SK-N-SH (cell line): ENCODE data around the gene PUM1. TPM values are rescaled to one million over a fixed set of nuclear protein-coding genes. Genes with fewer than 3 reads are reported as not detected.
A peak's percentile ranks its signal among the peaks of the same experiment; 100 is the strongest.

ENCODE experiments used
- CTCF ChIA-PET: fragments of 300-600, 350-600 bp; formaldehyde crosslinking; extraction: SDS; loops from one replicate; lab custom pipeline; 2021; lab: Yijun Ruan, JAX
- POLR2A ChIA-PET: fragments of 350-600 bp; sonication (Branson Sonifier 250); formaldehyde crosslinking; extraction: SDS; loops from one replicate; lab custom pipeline; 2020; ENCODE audit warnings: antibody characterized with exemption, inconsistent platforms; lab: Yijun Ruan, JAX
- DNase-seq: peaks from one replicate; pipeline ENCODE4 v3.0.0; 2012
- H2AFZ ChIP-seq: fragments of 200-600 bp; sonication (generic); 2 replicates; pipeline ENCODE4 v1.8.1; 2016; ENCODE audit warnings: antibody characterized with exemption, mild to moderate bottlenecking, low read depth
- H3F3A ChIP-seq: fragments of 200-600 bp; sonication (generic); replicated peaks from 2 replicates; pipeline ENCODE3; 2016; ENCODE audit warnings: antibody characterized with exemption, mild to moderate bottlenecking; ENCODE audit not compliant: insufficient read depth
- H3K27ac ChIP-seq, 2 experiments: fragments of 200-500 bp in 1 of 2; fragments of 200-600 bp in 1 of 2; sonication (Bioruptor generic) in 1 of 2; sonication (generic), shearing (Covaris generic) in 1 of 2; 2 replicates each; pipeline versions ENCODE4 v1.5.1 to v1.6.1; 2014 to 2016; ENCODE audit warnings: low read depth in 2 of 2, inconsistent platforms in 1 of 2, low read length in 1 of 2, mild to moderate bottlenecking in 1 of 2, mixed read lengths in 1 of 2
- H3K27me3 ChIP-seq: fragments of 200-600 bp; sonication (generic), shearing (Covaris generic); 2 replicates; pipeline ENCODE4 v1.6.1; 2016; ENCODE audit warnings: mixed run types; ENCODE audit not compliant: insufficient read depth
- H3K36me3 ChIP-seq, 2 experiments: fragments of 200-500 bp in 1 of 2; fragments of 200-600 bp in 1 of 2; sonication (Bioruptor generic) in 1 of 2; sonication (generic) in 1 of 2; replicated peaks in 1 of 2; 2 replicates each; pipeline versions ENCODE3 to v1.5.1; 2014 to 2016; ENCODE audit warnings: low read length in 1 of 2, mild to moderate bottlenecking in 1 of 2; ENCODE audit not compliant: insufficient read depth in 2 of 2, control insufficient read depth in 1 of 2
- H3K4me1 ChIP-seq, 2 experiments: fragments of 200-500 bp in 1 of 2; fragments of 200-600 bp in 1 of 2; sonication (Bioruptor generic) in 1 of 2; sonication (generic), shearing (Covaris generic) in 1 of 2; 2 replicates each; pipeline versions ENCODE4 v1.5.1 to v1.6.1; 2014 to 2016; ENCODE audit warnings: low read depth in 1 of 2, low read length in 1 of 2, mixed run types in 1 of 2; ENCODE audit not compliant: insufficient read depth in 2 of 2, control insufficient read depth in 1 of 2
- H3K4me2 ChIP-seq: fragments of 200-600 bp; sonication (generic), shearing (Covaris generic); 2 replicates; pipeline ENCODE4 v1.6.1; 2017; ENCODE audit warnings: mixed run types
- H3K4me3 ChIP-seq, 2 experiments: fragments of 200-500 bp in 1 of 2; fragments of 200-600 bp in 1 of 2; sonication (Bioruptor generic) in 1 of 2; sonication (generic), shearing (Covaris generic) in 1 of 2; 2 replicates each; pipeline versions ENCODE4 v1.5.1 to v1.8.1; 2014 to 2016; ENCODE audit warnings: low read depth in 2 of 2, inconsistent platforms in 1 of 2, low read length in 1 of 2, mild to moderate bottlenecking in 1 of 2, mixed read lengths in 1 of 2, moderate library complexity in 1 of 2
- H3K79me2 ChIP-seq: fragments of 200-600 bp; sonication (generic); 2 replicates; pipeline ENCODE4 v1.8.1; 2017; ENCODE audit warnings: mild to moderate bottlenecking; ENCODE audit not compliant: insufficient read depth
- H3K9ac ChIP-seq: fragments of 200-600 bp; sonication (generic); 2 replicates; pipeline ENCODE4 v1.6.1; 2017; ENCODE audit warnings: mixed run types
- H3K9me2 ChIP-seq: fragments of 200-600 bp; sonication (generic); 2 replicates; pipeline ENCODE4 v1.6.1; 2017; ENCODE audit warnings: mixed run types
- H3K9me3 ChIP-seq: fragments of 200-600 bp; sonication (generic); 2 replicates; pipeline ENCODE4 v1.6.1; 2017; ENCODE audit warnings: mixed run types, mild to moderate bottlenecking, moderate library complexity
- H4K20me1 ChIP-seq: fragments of 200-600 bp; sonication (generic); 2 replicates; pipeline ENCODE4 v1.6.1; 2017; ENCODE audit warnings: mild to moderate bottlenecking, mixed run types; ENCODE audit not compliant: insufficient read depth
- CHD2 ChIP-seq: fragments of 150-350 bp; IDR thresholded peaks from 2 replicates; pipeline ENCODE4 v1.6.1; 2018; ENCODE audit warnings: low read length; ENCODE audit not compliant: partially characterized antibody
- EP300 ChIP-seq, 2 experiments: IDR thresholded peaks; 2 replicates each; pipeline versions ENCODE4 v1.4.0 to v1.6.1; 2012; ENCODE audit warnings: borderline replicate concordance in 1 of 2, low read depth in 1 of 2, low read length in 1 of 2
- FOSL2 ChIP-seq: IDR thresholded peaks from 2 replicates; pipeline ENCODE4 v1.4.0; 2012; ENCODE audit warnings: low read depth, mild to moderate bottlenecking, moderate library complexity, borderline replicate concordance
- FOXM1 ChIP-seq: IDR thresholded peaks from 2 replicates; pipeline ENCODE4 v1.4.0; 2012; ENCODE audit warnings: low read depth, mild to moderate bottlenecking
- MEF2A ChIP-seq: IDR thresholded peaks from 2 replicates; pipeline ENCODE4 v1.4.0; 2012; ENCODE audit warnings: low read depth, borderline replicate concordance
- NRF1 ChIP-seq: IDR thresholded peaks from 2 replicates; pipeline ENCODE4 v1.6.1; 2012; ENCODE audit warnings: low read depth, mild to moderate bottlenecking, low read length
- POLR2AphosphoS5 ChIP-seq: IDR thresholded peaks from 2 replicates; pipeline ENCODE4 v1.6.1; 2012; ENCODE audit warnings: low read depth, low read length
- RFX5 ChIP-seq: IDR thresholded peaks from 2 replicates; pipeline ENCODE4 v1.6.1; 2012; ENCODE audit warnings: mild to moderate bottlenecking, improper control_type of control experiment, low read length
- SIN3A ChIP-seq: IDR thresholded peaks from 2 replicates; pipeline ENCODE4 v1.6.1; 2012; ENCODE audit warnings: low read depth, mild to moderate bottlenecking, low read length, moderate library complexity, borderline replicate concordance
- SMC3 ChIP-seq: IDR thresholded peaks from 2 replicates; pipeline ENCODE4 v1.6.1; 2012; ENCODE audit warnings: low read depth, low read length, improper control_type of control experiment
- TAF1 ChIP-seq: IDR thresholded peaks from 2 replicates; pipeline ENCODE4 v1.6.1; 2012; ENCODE audit warnings: low read depth, mild to moderate bottlenecking, low read length, moderate library complexity, borderline replicate concordance
- TCF12 ChIP-seq: IDR thresholded peaks from 2 replicates; pipeline ENCODE4 v1.4.0; 2012
- WGBS: methylation state at CpG from one replicate; pipeline ENCODE4 v1.1.6; 2017; ENCODE audit warnings: low lambda C conversion rate; 5-methylcytosine and 5-hydroxymethylcytosine counted together
- polyA plus RNA-seq, 3 experiments: library from polyadenylated mRNA; depleted of rRNA; stranded (reverse); fragments of >200 nt; gene quantifications; 2 replicates each; pipeline ENCODE4 v1.2.3, GENCODE V29; 2012
- TF ChIP-seq, protein P1 (sequence below): IDR thresholded peaks from 2 replicates; pipeline ENCODE4 v1.6.1; 2012; ENCODE audit warnings: mild to moderate bottlenecking, low read depth, low read length, moderate library complexity
- TF ChIP-seq, protein P2 (sequence below): fragments of 150-350 bp; IDR thresholded peaks from 2 replicates; pipeline ENCODE4 v1.6.1; 2016; ENCODE audit warnings: mild to moderate bottlenecking, low read depth, low read length
- TF ChIP-seq, protein P3 (sequence below): IDR thresholded peaks from 2 replicates; pipeline ENCODE4 v1.4.0; 2012; ENCODE audit warnings: low read depth
- TF ChIP-seq, protein P4 (sequence below): IDR thresholded peaks from 2 replicates; pipeline ENCODE4 v1.4.0; 2012; ENCODE audit warnings: low read depth, borderline replicate concordance

Gene PUM1
- polyA plus RNA-seq, 1 of the 3 experiments (the other 2 are of a cell fraction), result 66.7 TPM

DNA sequence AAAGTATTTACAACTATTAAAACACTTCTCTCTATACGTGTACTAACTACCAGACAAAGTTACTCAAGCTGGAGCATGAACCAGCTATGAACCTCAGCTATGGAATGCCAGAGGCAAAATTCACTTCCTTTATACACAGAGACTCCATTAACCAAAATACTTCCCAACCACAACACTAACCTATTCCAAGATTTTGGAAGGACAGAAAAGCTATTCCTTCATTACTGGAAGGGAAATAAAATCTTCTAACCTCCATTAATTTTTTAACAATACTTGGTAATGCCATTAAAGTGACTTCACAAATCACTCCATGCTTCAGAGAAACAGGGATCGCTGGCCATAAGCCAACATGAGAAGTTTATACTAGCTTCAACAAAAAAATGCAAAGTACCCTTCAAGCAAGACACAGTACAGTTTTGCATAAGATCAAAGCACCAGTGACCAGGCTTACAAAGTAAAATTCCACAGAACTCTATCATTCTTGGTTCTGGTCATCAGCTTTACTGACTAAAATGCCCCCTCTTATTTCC is 58.0 kb downstream of the PUM1 start (continued):
- TF ChIP-seq, protein P1, sequence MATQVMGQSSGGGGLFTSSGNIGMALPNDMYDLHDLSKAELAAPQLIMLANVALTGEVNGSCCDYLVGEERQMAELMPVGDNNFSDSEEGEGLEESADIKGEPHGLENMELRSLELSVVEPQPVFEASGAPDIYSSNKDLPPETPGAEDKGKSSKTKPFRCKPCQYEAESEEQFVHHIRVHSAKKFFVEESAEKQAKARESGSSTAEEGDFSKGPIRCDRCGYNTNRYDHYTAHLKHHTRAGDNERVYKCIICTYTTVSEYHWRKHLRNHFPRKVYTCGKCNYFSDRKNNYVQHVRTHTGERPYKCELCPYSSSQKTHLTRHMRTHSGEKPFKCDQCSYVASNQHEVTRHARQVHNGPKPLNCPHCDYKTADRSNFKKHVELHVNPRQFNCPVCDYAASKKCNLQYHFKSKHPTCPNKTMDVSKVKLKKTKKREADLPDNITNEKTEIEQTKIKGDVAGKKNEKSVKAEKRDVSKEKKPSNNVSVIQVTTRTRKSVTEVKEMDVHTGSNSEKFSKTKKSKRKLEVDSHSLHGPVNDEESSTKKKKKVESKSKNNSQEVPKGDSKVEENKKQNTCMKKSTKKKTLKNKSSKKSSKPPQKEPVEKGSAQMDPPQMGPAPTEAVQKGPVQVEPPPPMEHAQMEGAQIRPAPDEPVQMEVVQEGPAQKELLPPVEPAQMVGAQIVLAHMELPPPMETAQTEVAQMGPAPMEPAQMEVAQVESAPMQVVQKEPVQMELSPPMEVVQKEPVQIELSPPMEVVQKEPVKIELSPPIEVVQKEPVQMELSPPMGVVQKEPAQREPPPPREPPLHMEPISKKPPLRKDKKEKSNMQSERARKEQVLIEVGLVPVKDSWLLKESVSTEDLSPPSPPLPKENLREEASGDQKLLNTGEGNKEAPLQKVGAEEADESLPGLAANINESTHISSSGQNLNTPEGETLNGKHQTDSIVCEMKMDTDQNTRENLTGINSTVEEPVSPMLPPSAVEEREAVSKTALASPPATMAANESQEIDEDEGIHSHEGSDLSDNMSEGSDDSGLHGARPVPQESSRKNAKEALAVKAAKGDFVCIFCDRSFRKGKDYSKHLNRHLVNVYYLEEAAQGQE, result no peak
- TF ChIP-seq SMC3 (no peak), NRF1 (no peak), TAF1 (no peak), TCF12 (peak; percentile 59), EP300 (IDR thresholded peaks at IDR 0.05; ENCODE audit: borderline replicate concordance in 1 of 2, low read depth in 1 of 2, low read length in 1 of 2) (no peak; a peak in 1 of 4 replicates), RFX5 (no peak), FOXM1 (no peak), SIN3A (no peak)
- TF ChIP-seq, protein P2, sequence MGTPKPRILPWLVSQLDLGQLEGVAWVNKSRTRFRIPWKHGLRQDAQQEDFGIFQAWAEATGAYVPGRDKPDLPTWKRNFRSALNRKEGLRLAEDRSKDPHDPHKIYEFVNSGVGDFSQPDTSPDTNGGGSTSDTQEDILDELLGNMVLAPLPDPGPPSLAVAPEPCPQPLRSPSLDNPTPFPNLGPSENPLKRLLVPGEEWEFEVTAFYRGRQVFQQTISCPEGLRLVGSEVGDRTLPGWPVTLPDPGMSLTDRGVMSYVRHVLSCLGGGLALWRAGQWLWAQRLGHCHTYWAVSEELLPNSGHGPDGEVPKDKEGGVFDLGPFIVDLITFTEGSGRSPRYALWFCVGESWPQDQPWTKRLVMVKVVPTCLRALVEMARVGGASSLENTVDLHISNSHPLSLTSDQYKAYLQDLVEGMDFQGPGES, result no peak
- TF ChIP-seq, protein P3, sequence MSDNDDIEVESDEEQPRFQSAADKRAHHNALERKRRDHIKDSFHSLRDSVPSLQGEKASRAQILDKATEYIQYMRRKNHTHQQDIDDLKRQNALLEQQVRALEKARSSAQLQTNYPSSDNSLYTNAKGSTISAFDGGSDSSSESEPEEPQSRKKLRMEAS, result no peak
- TF ChIP-seq, protein P4, sequence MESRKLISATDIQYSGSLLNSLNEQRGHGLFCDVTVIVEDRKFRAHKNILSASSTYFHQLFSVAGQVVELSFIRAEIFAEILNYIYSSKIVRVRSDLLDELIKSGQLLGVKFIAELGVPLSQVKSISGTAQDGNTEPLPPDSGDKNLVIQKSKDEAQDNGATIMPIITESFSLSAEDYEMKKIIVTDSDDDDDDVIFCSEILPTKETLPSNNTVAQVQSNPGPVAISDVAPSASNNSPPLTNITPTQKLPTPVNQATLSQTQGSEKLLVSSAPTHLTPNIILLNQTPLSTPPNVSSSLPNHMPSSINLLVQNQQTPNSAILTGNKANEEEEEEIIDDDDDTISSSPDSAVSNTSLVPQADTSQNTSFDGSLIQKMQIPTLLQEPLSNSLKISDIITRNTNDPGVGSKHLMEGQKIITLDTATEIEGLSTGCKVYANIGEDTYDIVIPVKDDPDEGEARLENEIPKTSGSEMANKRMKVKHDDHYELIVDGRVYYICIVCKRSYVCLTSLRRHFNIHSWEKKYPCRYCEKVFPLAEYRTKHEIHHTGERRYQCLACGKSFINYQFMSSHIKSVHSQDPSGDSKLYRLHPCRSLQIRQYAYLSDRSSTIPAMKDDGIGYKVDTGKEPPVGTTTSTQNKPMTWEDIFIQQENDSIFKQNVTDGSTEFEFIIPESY, result no peak

DNA sequence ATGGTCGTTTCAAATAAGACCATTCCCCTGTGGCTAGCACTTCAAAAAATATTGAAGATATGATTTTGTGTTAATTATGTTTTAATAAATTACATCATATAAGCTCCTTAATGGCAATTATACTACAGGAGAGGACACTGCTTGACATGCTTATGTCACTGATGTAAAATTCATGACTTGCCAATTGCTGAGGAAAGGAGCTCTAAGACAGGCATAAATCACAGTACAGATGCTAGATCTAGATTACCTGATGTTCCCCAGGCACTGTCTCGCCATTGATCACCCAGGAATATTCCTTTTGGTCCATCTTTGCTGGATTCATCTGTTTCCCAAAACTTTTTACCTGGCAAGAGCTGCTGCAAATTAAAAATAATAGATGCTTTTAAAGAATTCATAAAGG is 58.8 kb downstream of the PUM1 start:
- Histone ChIP-seq H3K9me3 (no peaks in the 10 kb centered on the region), H3K9ac (peak overlapping the region; percentile 17; the same call in 1 of the 2 replicates), H3K79me2 (peaks cover 96% of the 10 kb centered on the region), H4K20me1 (peaks cover 89% of the 10 kb centered on the region), H2AFZ (no peak overlapping the region), H3K4me3 (peak overlapping the region in 1 of 2 experiments; percentile 14; a peak in 1 of 4 replicates), H3K27ac (peak overlapping the region; percentile 75 to 77), H3F3A (peaks cover 43% of the 10 kb centered on the region), H3K27me3 (no peaks in the 10 kb centered on the region), H3K9me2 (no peaks in the 10 kb centered on the region), H3K4me2 (peak overlapping the region; percentile 67), H3K36me3 (peaks cover 39 to 48% of the 10 kb centered on the region in 2 experiments), H3K4me1 (peaks cover 31 to 32% of the 10 kb centered on the region in 2 experiments; a peak in 3 of 4 replicates)
- ChIA-PET POLR2A (no interaction called here), CTCF (interaction anchor here (1.1 to 1.2 kb wide), 2 partner anchors 11 to 14 kb away, joined by 3 read pairs; no protein-coding TSS in a partner anchor)
- 54% methylated on average over 2 of the region's 2 CpGs for WGBS
- DNase-seq, result no peak
- TF ChIP-seq FOSL2 (no peak), POLR2AphosphoS5 (no peak), RFX5 (no peak), CHD2 (no peak), FOXM1 (no peak), SMC3 (no peak), MEF2A (no peak), SIN3A (no peak)
- TF ChIP-seq, protein P4, result no peak
- TF ChIP-seq, protein P2, result no peak
